Activated CD8-positive, alpha-beta memory T cell treated with anti-CD3 and anti-CD28 coated beads, Interleukin-2, amount 50 U/mL, for 1 hour (primary cell): ENCODE measurements around the gene STING1.
"Not testable (repeated sequence)": the region's sequence is repeated elsewhere in the genome, so short reads cannot be mapped to it uniquely, and the experiment has no call there.

Source experiments
- DNase-seq: peaks from one replicate; pipeline ENCODE4 v3.0.0-alpha.2; 2020; ENCODE audit errors: extremely low read depth

The STING1 gene

DNA sequence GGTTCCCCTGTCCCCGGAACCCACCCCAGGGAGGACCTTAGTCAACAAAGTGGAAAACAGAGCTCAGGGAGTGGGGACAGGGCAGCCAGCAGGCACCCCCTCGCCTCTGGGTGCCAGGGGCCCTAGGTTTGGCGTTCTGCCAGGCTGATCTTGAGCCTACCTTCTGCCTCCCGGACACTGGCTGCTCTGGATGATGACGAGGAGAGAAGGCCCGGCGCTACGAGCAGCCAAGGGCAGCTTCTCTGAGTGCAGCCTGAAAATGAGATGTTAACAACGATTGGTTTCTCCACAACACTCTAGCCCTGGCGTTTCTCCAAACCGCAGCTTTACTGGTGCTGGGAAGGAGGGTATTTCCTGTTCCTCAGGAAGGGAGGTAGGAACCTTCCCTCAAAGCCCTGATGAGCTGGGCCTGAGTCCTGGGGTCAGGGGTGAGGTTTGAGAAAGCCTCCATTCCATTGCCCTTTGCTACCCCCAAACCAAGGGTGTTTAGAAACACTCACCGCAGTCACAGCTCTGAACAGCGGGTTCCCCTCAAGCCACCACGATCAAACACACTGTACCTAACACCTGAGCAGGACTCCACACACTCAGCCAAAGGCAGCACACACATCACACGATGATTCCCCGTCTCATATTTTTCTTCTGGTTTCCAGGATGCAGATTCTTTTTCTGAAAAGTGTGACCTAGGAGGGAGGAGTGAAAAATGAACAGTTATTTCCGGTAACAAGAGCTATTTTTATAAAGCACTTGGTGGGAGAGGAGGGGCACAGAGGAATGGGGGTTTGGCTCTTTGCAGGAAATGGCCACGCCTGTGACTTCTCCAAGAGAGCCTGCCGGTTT lies at the start of gene STING1:
TSS of gene STING1 (minus strand) at position 709 of the 840 bp plus-strand sequence. CDS start 1,054 bp downstream, outside the sequence.
- DNase-seq: no peak

DNA sequence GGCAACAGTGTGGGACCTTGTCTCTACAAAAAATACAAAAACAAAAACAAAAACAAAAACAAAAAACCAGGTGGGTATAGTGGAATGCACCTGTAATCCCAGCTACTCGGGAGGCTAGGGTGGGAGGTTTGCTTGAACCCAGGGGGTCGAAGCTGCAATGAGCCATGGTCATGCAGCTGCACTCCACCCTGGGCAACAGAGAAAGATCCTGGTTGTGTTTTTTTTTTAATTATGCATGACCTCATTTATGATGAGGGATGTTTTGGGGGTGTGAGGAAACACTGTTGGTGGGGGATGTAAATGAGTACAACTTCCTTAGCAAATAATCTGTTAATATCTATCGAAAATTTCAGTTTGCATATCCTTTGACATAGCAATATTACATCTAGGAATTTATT lies 49.2 kb upstream of the STING1 start:
- DNase-seq: no peak

DNA sequence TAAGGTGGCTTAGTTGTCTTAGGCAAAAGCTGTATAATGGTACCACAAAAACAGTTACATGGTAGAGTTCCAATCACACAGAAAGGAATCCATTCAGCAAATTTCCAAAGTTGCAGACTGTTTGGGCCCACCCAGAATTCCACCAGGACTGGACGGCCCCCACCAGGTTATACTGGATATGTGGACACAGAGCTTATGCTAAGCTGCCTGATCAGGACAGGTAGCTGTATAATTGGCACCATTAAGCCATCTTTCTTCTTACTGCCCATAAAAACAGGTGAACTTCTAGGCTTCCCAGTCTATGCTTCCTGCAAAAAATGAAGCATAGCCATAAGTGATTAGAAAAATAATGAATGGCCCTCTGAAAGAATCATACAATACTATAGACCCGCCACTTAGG lies 47.5 kb upstream of the STING1 start:
- DNase-seq: not testable (repeated sequence)

DNA sequence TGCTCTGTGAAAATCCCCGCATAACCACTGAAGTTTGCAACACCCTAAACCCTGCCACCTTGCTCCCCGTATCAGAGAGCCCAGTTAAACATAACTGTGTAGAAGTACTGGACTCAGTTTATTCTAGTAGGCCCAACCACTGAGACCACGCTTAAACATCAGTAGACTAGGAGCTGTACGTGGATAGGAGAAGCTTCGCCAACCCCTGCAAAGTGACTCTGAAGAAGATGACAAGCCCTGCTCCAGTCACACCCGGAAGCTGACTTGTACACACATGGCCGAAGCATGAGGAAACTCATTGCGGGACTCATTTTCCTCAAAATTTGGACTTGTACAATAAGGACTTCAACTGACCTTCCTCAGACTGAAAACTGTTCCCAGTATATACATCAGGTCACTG lies 46.1 kb upstream of the STING1 start:
- DNase-seq: not testable (repeated sequence)

DNA sequence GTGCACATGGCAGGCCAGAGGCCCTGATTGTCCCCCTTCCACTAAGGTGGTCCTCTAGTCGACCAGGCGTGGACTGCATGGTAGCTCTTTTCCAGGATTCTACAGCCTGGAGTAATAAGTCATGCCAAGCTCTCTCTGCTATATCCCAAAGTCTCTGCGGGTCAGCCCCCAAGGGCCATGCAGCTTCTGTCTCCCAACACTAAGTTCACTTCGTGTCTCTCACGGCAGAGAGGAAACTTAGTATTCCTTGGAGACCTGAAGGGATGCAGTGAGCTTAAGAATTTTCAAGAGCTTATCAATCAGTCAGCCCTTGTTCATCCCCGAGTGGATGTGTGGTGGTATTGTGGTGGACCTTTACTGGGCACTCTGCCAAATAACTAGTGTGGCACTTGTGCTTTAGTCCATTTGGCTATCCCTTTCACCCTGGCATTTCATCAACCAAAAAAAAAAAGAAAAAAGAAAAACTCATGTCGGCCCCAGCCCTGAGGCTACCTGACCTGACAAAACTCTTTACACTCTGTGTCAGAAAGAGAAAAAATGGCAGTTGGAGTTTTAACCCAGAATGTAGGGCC lies 45.4 kb upstream of the STING1 start:
- not testable (repeated sequence) for DNase-seq

DNA sequence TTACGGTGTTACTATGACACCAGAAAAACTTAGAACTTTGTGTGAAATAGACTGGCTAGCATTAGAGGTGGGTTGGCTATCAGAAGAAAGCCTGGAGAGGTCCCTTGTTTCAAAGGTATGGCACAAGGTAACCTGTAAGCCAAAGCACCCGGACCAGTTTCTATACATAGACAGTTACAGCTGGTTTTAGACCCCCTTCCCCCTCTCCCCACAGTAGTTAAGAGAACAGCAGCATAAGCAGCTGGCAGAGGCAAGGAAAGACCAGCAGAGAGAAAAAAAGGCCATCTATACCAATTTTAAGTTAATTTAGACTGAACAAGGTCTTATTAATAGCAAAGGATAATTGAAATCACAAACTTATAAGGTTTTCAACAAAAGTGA lies 44.5 kb upstream of the STING1 start:
- not testable (repeated sequence) for DNase-seq

DNA sequence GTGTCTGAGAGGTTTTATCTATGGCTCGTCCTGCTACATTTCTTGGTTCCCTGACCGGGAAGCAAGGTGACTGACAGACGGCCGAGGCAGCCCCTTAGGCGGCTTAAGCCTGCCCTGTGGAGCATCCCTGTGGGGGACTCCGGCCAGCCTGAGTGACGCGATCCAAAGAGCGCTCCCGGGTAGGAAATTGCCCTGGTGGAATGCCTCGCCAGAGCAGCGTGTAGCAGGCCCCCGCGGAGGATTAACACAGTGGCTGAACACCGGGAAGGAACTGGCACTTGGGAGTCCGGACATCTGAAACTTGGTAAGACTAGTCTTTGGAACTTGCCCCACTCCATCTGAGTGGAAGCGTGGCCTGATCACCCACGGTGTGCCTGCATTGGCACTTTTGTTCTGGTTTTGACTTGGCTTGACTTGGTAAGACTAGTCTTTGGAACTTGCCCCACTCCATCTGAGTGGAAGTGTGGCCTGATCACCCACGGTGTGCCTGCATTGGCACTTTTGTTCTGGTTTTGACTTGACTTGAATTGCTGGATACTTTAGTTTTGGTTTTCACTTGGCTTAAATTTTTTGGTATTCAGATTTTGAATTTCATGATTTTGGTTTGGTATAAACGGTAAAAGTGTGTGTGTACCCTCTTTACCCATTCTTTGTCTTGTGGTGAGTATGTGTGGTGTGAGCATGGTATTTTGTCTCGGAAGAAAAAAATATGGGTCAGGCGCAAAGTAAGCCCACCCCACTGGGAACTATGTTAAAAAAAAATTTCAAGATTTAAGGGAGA lies 43.9 kb upstream of the STING1 start:
- not testable (repeated sequence) for DNase-seq

DNA sequence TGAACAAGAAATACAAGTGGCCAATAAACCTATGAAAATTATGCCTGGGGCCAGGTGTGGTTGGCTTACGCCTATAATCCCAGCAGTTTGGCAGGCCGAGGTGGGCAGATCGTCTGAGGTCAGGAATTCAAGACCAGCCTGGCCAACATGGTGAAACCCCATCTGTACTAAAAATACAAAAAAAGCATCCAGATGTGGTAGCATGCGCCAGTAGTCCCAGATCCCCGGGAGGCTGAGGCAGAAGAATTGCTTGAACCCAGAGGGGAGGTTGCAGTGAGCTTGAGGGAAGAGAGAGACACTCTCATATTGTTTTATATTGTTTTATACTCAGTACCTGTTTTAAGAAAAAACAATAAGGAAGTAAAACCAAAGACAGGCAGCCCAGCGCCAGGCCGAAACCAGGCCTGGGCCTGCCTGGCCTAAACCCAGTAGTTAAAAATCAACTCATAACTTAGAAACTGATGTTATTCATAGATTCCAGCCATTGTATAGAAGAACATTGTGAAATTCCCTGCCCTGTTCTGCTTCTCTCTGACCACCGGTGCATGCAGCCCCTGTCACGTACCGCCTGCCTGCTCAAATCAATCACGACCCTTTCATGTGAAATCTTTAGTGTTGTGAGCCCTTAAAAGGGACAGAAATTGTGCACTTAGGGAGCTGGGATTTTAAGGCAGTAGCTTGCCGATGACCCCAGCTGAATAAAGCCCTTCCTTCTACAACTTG lies 43.2 kb upstream of the STING1 start:
- DNase-seq: not testable (repeated sequence)

DNA sequence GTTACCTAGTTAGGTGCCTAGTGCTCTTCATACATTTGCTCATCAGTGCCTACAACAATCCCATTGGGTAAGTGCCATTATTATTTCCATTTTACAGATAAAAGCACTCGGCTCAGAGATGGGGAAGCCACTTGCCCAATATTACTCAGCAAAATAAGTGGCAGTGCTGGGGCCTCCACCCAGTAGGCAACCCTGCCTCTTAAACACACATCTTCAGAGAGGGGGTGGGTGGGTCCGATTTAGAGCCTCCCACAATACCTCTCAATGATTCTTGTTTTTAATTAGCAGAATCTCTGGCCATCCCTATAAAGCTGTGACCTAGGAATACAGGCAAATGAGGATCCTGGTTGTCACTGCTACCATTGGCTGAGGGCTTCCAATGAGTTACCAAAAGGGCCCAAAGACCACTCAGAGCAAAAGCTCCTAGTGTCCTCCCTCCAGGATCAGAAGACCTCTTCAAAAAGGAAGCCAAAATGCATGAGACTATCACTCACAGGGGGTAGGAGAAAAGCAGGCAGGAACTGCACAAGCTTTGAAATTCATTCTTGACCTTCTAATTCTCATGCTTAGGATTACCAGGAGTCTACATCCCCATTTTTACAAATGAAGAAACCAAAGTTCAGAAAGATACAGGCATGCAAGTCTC lies 42.5 kb upstream of the STING1 start:
- DNase-seq: no peak

DNA sequence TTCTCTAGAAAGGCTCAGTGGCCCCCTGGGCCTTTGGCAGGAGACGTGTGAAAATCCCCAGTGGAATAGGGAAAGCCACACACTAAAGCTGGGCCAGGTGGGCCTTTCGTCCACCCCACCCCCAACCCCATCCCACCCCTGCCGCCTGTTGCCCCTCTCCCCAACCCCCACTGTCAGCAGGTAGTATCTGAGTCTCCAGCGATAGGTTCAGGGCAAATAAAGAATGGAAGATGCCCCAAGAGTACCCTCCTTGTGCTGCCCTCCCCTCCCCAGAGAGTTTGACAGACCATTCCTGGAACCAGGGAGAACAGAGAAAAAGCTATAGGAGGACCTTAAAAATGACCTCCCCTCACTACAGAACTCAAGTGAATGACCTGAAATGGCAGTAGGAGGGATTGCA lies 41.9 kb upstream of the STING1 start:
- no peak for DNase-seq

DNA sequence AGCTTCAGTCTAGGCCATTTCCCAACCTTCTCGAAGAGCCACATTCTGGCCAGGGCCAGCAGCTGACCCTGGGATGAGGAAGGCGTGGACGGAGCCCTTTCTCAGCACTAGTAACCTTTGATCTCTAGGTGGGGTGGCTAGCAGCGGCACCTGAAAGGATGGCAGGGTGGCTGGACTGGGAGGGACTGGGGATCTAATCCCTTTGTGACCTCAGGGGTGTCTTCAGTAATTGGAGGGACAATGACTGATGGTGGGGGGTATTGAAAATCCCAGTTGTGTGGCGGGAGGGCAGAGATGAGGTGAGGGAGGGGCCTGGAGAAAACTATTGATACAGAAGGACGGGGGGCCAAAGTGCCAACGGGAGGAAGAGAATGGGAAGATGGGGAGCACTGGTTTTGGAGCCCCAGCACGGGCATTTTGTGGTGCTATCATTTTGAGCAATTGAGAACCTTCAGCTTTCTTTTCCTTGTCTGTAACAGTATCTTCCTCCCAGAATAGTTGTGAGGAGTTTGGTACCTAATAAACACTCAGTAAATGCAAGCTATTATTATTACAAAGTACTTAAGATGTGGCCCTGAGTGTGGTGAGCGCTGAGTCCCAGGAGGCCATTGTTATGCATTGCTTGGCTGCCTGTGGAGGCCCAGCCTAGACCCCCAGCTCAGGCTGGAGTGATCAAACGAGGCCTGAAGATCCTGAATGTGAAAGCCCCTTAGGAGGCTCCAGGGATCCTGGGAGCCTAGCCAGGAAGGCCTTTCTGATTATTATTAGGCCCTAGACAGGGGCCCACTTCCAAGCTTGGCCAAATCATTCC lies 41.3 kb upstream of the STING1 start:
- DNase-seq: no peak

DNA sequence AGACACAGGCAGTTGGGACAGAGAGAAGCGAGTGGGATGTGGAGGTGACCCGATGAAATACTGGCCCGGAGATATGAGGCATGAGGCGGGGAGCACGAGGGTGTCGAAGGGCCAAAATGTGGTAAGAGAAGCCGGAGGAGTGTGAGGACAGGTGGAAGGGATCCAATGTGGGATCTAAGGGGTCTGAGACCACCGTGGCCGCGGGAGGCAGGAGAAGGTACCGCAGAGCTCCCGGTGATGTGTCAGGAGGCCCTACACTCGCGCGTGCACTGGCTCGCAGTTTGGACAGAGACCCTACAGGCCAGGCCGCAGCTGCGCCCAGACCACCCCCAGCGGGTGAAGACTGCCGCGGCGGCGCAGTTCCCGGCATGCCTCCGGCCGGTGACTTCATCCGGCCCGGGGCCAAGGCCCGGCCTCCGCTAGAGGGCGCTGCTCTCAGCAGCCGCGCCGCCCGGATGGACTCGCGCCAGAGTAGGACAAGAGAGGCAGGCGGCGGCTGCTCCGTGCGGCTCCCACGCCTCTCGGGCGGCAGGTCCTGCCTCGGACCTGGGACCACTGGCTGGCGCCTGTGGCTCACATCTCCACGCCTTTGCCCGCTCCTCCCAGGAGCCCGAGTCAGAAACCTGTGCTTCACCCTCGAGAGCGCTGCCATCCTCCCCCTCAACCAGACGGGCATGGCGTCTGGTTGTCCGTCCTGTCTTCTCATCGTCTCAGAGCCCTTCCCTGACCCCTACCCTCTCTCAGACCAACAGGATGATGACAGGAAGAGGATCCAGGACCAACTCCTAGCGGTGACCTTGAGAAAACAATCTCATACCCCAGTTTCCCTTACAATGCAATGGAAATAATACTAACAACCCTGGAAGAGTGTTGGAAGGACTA lies 35.4 kb upstream of the STING1 start:
- DNase-seq: peak; percentile 55

DNA sequence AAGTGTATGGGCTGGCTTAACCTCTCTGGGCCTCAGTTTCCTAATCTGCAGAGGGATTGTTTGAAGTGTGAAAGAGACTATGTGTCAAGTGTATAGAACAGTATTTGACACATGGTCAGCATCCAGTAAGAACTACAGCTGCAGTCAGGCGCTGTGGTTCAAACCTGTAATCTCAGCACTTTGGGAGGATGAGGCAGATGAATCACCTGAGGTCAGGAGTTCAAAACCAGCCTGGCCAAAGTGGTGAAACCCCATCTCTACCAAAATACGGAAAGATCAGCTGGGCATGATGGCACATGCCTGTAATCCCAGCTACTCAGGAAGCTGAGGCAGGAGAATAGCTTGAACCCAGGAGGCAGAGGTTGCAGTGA lies 31.9 kb upstream of the STING1 start:
- no peak for DNase-seq

DNA sequence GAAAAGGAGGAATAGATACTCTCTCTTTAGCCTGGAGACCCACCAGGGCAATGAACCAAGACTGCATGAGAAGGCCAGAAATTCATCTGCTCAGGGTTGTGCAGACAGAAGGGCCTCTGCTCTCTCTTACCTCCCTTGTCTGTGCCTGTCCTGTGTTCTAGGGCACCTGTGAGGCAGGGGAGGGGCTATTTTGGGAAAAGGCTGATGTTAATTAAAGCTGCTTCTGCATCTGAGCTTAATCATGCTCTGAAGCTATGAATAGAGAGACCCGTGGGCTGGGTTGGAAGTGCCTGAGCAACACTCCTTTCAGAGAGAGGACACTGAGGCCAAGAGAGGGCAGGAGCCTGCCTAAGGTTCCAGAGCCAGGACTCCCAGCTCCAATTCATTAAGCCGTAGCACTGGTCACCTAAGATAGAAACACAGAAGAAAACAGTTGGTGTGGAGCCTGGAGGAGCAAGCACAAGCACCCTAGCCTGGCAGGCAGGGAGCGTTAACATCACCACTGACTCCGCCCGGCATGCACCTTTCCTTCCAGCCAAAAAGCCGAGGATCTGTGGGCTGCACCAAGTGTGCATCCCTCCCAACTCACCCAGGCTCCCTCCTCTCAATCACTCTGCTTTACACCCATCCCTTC lies 31.4 kb upstream of the STING1 start:
- DNase-seq: no peak

DNA sequence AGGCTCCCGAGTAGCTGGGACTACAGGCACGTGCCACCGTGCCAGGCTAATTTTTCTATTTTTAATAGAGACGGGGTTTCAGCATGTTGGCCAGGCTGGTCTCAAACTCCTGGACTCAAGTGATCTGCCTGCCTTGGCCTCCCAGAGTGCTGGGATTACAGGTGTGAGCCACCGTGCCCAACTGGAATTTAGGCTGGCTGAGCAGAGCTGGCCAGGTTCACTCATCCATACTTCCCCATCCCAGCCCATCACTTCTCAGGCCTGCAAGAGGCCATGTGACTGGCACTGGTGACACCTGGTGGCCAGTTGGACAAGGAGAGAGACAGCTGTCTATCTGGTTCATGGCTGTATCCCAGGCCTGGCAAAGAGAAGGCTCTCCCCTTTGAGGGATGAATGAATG lies 30.9 kb upstream of the STING1 start:
- peak; percentile 51 for DNase-seq

DNA sequence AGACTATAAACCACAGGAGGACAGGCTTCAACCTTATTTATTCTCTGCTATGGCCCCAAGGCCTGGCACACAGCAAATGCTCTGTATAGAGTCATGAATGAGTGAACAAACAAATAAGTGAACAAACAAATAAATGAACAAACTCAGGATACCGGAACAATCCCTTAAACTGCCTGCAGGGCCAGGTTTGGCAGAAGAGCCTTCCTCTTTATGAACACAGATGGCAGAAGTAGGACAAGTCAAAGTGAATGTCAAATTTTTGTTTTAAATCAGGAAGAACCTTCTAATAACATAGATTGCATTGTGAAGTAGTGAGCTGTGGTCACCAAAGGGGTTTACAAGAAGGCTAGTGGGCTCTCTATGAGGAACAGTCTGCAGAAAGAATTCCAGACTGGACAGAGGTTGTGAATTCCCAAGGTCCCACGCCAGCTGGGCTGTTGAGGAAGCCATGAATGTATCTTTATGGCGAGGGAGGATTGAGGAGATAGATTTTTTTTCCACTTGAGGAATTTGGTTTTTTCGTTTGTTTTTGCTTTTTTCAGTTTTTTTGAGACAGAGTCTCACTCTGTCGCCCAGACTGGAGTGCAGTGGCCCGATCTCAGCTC lies 30.3 kb upstream of the STING1 start:
- DNase-seq: no peak

DNA sequence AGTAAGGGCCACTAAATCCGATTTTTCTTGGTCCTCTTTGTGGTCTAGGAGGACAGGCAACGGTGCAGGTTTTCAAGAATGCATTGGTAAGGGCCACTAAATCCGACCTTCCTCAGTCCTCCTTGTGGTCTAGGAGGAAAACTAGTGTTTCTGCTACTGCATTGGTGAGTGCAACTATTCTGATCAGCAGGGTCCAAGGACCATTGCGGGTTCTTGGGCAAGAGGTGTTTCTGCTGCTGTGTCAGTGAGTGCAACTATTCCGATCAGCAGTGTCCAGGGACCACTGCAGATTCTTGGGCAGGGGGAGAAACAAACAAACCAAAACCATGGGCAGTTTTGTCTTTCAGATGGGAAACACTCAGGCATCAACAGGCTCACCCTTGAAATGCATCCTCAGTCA lies 22.2 kb upstream of the STING1 start:
- DNase-seq: not testable (repeated sequence)

DNA sequence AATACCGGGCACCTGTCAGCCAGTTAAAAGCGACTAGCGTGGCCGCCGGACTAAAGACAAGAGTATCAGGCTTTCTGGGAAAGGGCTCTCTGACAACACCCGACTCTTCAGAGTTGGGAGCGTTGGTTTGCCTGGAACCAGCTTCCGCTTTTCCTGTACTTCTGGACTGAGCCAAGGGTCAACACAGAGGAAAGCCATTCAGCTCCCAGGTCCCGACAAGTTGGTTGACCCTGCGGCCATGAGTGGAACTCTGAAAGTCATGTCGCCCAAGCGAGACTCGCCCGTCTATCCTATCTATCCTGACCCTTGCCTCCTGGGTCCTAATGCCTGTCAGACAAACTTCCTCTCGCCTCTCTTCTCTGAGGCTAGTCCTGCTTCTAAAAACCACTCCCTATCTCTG lies 21.3 kb upstream of the STING1 start:
- not testable (repeated sequence) for DNase-seq
